RCC 7860 (cell line): ENCODE results near the gene ALMS1.
"Not testable (repeated sequence)": the region's sequence is repeated elsewhere in the genome, so short reads cannot be mapped to it uniquely, and the experiment has no call there.

Experiments
- DNase-seq: peaks from one replicate; pipeline ENCODE4 v3.0.0-alpha.2; 2015; ENCODE audit warnings: low spot score
- FAIRE-seq: peaks from 2 replicates; lab custom pipeline; 2012; peaks lifted over from hg19 to GRCh38; lab: Jason Lieb, UNC

ALMS1 gene

DNA sequence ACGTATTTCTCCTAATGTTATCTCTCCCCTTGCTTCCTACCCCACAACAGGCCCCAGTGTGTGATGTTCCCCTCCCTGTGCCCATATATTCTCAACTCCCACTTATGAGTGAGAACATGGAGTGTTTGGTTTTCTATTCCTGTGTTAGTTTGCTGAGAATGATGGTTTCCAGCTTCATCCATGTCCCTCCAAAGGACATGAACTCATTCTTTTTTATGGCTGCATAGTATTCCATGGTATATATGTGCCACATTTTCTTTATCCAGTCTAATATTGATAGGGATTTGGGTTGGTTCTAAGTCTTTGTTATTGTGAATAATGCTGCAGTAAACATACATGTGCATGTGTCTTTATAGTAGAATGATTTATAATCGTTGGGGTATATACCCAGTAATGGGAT, 119.2 kb downstream of the ALMS1 start:
- FAIRE-seq, DNase-seq: not testable (repeated sequence)

DNA sequence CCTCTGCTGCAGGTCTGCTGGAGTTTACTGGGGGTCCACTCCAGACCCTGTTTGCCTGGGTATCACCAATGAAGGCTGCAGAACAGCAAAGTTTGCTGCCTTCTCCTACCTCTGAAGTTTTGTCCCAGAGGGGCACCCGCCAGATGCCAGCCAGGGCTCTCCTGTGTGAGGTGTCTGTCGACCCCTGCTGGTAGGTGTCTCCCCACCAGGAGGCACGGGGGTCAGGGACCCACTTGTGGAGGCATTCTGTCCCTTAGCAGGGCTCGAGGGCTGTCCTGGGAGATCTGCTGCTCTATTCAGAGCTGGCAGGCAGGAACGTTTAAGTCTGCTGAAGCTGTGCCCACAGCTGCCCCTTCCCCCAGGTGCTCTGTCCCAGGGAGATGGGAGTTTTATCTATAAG, 124.8 kb downstream of the ALMS1 start:
- not testable (repeated sequence) for FAIRE-seq, DNase-seq

DNA sequence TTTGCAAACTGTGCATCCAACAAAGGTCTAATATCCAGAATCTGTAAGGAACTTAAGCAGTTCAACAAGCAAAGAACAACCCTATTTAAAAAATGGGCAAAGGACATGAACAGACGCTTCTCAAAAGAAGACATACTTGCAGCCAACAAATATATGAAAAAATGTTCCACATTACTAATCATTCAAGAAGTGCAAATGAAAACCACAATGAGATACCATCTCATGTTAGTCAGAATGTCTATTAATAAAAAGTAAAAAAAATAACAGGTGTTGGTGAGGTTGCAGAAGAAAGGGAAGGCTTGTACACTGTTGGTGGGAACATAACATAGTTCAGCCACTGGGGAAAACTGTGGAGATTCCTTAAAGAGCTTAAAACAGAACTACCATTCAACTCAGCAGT, 130.4 kb downstream of the ALMS1 start:
- FAIRE-seq (no peak), DNase-seq (no peak)

DNA sequence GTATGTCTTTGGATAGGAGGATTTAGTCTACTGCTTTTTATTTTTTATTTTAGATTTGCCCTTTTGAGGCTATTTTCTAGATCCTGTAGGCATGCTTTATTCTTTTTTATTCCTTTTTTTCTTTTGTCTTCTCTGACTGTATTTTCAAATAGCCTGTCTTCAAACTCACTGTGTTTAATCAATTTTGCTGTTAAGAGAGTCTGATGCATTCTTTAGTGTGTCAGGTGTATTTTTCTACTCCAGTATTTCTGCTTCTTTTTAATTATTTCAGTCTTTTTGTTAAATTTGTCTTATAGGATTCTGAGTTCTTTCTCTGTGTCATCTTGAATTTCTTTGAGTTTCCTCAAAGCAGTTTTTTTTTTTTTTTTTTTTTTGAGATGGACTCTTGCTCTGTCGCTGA, 143.1 kb downstream of the ALMS1 start:
- FAIRE-seq (no peak), DNase-seq (no peak)

DNA sequence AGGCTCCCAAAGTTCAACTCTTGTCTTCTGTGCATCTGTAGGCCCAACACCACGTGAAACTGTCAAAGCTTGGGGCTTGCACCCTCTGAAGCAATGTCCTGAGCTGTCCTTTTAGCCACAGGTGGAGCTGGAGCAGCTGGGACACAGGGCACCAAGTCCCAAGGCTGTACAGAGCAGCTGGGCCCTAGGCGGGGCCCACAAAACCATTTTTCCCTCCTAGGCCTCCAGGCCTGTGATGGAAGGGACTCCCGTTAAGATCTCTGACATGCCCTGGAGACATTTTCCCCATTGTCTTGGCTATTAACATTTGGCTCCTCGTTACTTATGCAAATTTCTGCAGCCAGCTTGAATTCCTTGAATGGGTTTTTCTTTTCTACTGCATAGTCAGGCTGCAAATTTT, 145.1 kb downstream of the ALMS1 start:
- FAIRE-seq, DNase-seq: not testable (repeated sequence)

DNA sequence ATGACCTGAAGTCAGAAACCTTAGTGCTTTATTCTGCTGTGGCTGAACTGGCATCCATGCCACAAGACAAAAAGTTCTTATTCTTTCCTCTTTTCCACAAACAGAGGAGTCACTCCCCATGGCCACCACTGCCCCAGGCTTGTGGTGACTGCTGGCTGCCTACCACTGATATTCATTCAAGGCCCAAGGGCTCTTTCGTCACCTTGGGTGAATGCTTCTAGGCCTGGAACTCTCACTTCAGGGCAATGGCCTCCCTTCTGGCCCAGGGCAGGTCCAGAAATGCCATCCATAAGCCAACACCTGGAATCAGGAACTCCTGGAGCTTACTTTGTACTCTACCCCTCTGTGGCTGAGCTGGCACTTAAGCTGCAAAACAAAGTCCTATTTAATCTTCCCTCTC, 146.7 kb downstream of the ALMS1 start:
- no peak for DNase-seq
- no peak for FAIRE-seq

DNA sequence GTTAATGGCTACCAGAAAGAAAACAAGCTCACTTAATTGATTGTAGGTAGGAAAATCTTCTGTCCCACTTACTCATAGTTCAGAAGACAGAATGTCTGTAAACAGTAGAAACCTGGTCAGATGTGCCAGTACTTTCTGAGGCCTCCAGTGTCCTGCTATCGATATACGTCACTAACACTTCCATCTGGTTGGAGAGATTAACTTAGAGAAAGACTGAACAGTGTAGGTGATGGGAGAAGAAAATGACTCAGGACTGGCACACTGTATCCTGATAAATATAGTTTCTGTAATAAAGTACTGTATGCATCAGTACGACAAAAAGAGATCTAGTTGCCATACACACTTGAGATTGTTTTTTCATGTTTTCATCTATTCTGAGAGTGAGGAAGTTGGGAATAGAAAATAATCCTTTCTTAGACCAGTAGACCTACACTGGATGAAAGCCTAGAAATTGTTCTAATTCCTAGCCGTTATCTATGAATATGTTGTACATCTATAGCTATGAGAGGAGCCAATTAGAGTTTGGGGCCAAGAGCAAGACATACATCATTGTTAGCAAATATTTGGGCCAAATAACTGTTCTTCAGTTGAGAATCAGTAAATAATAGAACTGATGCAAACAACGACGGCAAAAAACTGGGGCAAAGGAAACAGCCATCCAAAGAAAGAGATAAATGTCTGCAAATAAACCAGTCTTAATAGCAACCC, 150.7 kb downstream of the ALMS1 start:
- DNase-seq, result no peak
- no peak for FAIRE-seq

DNA sequence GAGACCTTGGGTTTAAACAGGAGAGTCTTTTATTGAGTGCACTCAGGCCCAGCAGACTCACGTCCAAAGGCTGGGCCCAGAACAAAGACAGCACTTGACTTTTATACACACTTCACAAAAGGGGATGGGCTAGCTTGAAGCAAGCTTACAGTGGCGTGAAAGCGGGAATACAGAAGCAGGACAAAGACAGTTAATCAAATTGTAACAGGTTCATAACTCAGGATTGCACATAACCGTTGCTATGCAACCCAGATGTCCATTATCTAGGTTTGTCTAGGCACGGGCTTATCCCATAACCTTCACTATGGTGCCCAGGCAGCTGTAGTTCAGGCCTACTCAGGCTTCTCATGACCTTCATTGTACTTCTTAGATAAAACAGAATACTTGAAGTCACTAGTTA, 175.2 kb downstream of the ALMS1 start:
- peak; percentile 36 for FAIRE-seq
- DNase-seq, result not testable (repeated sequence)

DNA sequence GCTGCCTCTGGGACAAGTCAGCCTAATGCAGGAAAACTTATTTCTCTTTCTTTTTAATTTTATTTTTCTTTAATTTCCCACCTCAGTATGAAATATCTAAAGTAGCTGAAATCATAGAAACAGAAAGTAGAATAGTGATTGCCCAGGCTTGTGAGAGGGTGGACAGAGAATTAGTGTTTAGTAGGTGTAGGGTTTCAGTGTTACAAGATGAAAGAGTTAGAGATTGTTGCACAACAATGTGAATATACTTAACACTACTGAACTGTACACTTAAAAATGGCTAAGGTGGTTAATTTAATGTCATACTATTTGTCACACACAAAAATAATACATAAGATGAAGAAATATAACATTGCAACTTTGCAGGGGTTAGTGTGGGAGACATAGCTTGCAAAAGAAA, 175.8 kb downstream of the ALMS1 start:
- FAIRE-seq, result no peak
- no peak for DNase-seq

DNA sequence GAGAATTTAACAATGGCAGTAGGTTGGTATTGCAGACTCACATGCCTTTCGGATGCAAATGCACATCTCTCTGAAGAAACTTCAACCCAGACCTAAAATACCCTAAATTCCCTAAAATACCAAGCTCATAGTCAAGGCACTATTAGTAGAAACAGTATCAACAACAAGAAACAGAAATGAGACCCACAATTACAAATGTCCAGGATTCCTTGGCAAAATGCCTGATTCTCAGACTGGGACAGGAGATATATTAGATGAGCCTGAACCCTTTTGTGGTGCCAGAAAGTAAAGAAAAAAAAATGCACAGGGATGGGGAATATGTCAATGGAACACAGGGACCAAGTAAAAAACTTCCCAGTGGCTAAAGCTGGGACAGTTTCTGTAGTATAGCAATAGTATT, 179.3 kb downstream of the ALMS1 start:
- DNase-seq (no peak), FAIRE-seq (no peak)

DNA sequence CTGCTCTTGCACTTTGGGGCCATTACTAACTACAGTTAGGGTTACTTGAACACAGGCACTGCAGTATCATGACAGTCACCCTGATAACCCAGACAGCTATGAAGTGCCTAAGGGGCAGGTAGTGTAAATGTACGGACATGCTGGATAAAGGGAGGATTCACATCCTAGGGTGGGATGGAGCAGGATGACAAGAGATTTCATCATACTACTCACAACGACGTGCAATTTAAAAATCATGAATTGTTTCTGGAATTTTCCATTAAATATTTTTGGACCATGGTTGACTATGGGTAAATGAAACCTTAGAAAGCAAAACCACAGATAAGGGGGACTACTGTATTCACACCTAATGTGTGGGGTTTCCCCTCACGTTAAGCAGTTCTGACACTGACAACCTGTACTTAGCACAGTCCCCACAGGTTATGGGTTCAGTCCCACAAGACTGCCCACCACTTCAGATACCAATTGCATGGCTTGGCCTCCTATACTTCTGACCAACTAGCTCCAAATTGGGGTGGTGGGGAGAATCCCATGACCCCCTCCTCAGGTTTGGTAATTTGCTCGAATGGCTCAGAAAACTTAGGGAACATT, 180.7 kb downstream of the ALMS1 start:
- DNase-seq (no peak), FAIRE-seq (no peak)

DNA sequence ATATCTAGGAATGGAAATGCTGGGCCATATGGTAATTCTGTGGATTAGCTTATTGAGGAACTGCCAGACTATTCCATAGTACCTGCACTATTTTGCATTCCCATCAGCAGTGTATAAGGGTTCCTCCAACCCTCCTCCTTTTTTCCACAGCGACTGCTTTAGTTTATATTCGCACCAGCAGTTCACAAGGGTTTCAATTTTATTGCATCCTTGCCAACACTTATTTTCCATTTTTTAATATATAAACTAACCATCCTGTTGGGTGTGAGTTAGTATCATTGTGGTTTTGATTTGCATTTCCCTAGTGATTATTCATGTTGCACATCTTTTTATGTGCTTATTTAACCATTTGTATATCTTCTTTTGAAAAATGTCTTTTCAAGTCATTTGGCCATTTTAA, 189.6 kb downstream of the ALMS1 start:
- DNase-seq, result no peak
- FAIRE-seq, result no peak

DNA sequence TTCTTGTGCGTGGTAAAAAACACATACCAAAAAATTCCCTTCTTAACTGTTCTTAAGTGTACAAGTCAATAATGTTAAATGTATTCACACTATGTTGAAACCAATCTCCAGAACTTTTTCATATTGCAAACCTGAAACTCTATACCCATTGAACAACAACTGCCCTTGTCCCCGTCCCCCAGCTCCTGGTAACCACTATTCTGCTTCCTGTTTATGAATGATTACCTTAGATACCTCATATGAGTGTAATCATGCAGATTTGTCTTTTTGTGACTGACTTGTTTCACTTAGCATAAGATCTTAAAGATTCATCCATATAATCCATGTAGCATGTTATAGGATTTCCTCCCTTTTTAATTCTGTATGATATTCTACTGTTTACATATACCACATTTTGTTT, 196.7 kb downstream of the ALMS1 start:
- FAIRE-seq (no peak), DNase-seq (no peak)

DNA sequence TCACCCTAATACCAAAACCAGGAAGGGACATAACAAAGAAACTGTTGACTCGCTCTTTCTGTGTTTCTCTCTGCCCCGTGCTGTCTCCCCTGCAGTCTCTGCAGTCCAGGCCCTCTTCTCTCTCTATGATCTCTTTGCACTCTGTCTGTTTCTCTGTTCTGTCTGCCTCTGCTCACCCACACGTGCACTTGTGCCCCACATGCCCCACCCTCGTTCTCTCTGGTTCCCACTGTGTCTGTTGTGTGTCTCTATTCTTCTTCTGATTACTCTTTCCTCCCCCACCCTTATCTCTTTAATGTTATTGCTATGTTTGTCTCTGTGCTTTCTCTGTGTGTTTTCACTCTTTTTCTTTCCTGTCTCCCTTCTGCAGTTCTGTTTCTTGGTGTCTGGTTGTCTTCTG, 202.5 kb downstream of the ALMS1 start:
- DNase-seq (no peak), FAIRE-seq (no peak)

DNA sequence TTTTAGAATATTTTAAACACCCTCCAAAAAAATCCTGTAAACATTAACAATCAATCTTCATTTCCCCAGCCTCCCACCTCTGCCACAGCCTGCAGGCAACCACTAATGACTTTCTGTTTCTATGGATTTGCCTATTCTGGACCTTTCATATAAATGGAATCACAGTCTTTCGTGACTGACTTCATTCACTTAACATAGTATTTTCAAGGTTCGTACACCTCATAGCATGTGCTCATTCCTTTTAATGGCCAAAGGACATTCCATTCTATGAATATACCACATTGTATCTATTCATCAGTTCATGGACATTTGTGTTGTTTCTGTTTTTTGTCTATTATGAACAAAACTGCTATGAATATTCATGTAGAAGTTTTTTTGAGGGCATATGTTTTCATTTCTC, 208.0 kb downstream of the ALMS1 start:
- DNase-seq, result no peak
- FAIRE-seq, result no peak

DNA sequence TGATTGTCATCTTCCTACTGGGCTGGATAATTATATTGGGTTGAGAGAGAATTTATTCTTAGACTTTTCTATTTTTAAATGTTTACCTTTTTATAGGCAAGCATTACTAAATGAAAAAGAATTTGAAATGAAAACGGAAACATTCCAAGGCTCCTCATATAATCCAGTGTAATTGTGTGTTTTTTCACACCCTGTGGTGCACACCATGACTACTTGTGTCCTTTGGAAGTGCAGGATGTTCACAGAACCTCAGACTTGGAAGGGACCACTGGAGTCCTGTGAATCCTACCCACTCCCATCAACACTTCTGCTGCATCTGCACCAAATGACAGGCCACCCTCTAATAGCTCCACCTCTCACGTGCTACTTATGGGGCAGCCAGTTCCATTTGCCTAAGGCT, 208.6 kb downstream of the ALMS1 start:
- DNase-seq, result no peak
- no peak for FAIRE-seq

DNA sequence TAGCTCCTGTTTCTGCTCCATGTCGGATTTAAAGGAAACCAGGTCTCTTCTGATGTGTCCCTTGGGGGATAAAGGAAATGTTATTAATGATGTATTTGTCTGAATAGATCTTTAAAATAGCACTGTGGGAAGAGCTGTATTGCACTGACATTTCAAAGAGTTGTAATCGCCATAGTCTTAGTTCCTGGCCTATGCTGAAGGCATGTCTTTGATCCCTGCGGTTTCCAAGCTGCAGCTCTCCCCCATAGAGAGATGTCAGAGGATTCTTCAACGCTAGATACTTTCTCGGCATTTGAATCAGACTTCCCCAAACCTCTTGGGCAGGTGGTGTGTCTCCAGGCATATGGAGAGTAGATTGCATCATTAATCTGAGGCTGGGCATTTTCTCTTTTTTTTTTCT, 216.1 kb downstream of the ALMS1 start:
- no peak for DNase-seq
- FAIRE-seq, result no peak

DNA sequence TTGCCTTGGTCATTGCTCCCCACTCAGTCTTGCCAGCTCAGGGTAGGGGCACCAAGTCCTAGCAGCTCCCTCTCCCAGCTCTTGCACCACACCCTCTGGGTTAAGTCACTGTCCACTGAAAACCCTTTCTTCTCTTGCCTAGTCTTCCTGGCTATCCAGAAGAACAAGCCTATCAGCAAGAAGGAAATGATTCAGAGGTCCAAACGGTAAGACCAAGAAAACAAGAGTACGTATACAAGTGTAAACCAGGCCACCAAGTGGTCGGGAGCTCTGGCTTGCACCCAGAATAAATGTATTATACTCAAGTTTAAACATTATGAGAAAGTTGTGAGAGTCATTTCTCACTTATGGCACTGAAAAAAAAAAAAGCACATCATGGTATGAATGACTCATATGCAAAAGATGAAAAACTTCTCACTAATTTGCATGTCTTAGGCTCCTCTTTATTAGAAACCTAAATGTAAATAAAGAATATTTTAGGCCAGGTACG, 217.5 kb downstream of the ALMS1 start:
- not testable (repeated sequence) for FAIRE-seq, DNase-seq

DNA sequence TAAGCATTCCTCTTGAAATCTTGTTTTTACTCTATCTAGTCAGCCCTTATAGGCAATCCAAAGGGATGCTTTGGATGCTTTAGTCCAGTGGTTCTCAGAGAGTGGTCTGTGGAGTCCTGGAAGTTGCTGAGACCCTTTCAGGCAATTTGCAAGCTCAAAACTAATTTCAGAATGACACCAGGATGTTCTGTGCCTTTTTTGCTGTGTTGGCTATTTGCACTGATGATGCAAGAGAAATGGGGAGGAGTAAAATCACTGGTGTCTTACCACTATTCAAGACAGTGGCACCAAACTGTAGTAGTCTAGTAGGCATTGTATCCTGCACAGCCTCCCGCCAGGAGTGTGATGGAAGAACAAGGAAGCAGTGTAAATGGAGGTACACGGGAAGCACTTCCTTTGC, 219.0 kb downstream of the ALMS1 start:
- not testable (repeated sequence) for FAIRE-seq, DNase-seq

DNA sequence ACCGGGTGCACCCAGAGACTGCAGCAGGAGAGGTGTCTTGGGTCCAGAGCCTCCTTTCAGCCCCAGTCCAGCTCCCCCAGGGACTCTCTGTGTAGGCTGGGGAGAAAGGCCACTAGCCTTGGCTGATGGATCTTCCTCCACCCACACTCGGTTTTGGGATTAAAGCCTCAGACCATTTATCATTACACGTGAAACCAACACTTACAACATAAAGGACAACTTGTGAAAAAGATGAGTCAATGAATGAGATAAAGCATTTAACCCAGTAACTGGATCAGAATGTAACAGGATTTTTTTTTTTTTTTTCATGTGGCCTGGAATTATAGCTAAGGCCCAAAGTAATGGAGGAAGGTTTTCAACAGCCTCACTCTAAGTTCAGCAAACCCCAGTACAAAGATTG, 224.5 kb downstream of the ALMS1 start:
- FAIRE-seq (no peak), DNase-seq (no peak)

DNA sequence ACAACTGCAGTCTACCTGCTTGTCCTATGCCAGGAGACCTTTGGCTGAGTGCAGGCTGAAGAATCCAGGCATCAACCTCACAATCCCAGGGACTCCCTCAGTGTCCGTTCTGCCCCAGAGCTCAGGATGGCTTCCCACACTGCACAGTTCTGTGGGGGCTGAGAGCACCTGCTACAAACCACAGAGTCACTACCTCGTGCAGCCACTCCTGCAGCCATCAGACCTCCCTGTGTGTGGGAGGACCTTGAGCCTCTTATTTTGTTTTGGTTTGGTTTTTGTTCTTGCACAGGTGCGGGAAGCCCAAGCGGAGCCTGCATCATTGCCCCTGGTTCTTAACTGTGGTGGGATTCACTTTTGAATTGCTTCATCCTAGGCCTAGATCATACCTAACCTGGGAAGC, 225.6 kb downstream of the ALMS1 start:
- no peak for FAIRE-seq

DNA sequence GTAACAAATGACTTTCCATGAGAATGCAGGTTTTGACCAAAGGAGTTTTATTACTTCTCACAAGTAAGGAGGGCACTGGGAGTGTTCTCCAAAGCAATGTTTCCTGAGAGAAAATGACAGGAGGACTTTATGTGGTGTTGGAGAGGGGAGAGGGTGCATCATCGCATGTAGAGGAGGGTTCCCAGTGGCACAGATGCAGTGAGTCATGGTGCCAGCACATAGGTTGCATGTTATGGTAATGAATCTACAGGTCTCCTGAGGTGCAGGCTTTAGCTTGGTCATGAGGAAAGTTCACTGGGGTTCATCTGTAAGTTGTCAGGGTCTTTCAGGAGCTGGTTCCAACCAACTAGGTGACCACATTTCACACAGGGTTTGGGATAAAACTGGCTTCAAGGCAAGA, 226.2 kb downstream of the ALMS1 start:
- no peak for DNase-seq
- no peak for FAIRE-seq

More for the DNA sequence above, 225.6 kb downstream of the ALMS1 start:
- DNase-seq, result no peak

DNA sequence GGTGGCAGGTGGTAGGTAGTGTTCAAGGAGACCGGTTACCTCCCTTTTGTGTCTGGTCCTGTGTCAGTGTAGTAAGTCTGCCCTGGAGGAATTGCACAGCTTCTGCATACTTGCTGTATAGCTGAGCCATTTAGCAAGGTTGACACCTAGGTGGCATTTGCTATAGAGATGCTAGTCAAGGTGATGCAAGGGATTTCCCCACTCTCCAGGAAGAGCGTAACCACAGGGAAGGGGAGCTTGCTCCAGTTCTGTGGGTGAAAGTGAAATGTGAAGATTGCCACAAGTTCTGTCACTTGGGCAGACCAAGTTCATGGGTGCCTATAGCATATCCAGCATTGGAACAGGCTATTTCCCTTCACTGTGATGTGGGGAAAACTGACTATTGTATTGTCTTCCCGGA, 228.5 kb downstream of the ALMS1 start:
- no peak for DNase-seq
- FAIRE-seq, result no peak
